ENCODE data around the gene ANKRD65.

DNA sequence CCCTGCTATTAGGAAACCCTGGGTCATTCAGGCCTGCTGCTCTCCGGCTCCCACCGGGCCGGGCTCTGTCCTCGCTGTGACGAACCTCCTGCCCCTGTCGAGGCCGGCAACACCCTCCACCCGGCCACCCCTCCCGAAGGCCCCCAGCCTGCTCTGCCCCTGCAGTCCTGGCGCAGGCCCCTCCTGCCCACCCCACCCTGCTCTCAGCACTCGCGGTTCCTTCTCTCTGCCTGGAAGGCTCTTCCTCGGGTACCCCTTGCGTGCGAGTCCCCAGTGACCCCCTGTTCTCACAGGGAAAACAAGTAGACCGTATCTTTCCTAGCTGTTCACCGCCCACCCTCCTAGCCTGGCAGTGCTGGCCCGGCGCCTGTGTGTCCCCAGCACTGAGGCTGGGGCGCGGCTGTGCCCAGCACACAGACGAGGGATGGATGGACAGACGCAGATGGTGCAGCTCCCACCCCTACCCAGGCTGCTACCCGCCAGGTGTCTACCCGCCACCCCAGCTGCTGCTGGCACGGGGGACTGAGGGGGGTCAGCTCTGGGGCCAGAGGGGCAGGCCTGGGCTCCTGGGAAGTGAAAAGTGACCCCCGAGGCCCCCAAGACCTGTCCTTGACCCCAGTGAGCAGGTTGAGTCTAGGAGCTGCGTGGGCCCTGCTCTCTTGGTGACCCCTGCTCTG lies 11.3 kb upstream of the ANKRD65 start:
- TF ChIP-seq, protein P1, sequence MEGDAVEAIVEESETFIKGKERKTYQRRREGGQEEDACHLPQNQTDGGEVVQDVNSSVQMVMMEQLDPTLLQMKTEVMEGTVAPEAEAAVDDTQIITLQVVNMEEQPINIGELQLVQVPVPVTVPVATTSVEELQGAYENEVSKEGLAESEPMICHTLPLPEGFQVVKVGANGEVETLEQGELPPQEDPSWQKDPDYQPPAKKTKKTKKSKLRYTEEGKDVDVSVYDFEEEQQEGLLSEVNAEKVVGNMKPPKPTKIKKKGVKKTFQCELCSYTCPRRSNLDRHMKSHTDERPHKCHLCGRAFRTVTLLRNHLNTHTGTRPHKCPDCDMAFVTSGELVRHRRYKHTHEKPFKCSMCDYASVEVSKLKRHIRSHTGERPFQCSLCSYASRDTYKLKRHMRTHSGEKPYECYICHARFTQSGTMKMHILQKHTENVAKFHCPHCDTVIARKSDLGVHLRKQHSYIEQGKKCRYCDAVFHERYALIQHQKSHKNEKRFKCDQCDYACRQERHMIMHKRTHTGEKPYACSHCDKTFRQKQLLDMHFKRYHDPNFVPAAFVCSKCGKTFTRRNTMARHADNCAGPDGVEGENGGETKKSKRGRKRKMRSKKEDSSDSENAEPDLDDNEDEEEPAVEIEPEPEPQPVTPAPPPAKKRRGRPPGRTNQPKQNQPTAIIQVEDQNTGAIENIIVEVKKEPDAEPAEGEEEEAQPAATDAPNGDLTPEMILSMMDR (IDR thresholded peaks at IDR 0.05): no peak
- TF ChIP-seq EZH2phosphoT487 (IDR thresholded peaks at IDR 0.05): no peak
- no peak for TF ChIP-seq EZH2 (IDR thresholded peaks at IDR 0.05)

All from neural progenitor cell (in vitro differentiated cells).